ENCODE data around the gene OGT.

DNA sequence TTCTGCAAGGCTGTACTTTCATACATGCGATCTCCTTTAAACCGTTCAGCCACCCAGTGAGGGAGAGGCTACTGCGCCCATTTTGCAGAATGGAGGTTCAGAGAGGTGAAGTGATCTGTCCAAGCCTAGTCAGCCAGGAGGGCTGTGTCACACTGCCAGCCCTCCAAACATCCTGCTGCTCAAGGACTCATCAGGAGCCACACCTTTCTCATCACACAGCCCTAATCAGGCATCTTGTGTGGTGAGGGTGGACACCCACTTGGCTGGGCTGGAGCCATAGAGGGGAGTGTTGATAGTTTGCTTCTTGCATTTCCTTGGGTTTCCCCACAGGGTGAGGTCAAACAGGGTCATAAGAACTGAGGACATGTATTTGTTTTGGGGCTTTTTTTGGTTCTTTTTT is 90.8 kb downstream of the OGT start:
- TF ChIP-seq, protein P1, sequence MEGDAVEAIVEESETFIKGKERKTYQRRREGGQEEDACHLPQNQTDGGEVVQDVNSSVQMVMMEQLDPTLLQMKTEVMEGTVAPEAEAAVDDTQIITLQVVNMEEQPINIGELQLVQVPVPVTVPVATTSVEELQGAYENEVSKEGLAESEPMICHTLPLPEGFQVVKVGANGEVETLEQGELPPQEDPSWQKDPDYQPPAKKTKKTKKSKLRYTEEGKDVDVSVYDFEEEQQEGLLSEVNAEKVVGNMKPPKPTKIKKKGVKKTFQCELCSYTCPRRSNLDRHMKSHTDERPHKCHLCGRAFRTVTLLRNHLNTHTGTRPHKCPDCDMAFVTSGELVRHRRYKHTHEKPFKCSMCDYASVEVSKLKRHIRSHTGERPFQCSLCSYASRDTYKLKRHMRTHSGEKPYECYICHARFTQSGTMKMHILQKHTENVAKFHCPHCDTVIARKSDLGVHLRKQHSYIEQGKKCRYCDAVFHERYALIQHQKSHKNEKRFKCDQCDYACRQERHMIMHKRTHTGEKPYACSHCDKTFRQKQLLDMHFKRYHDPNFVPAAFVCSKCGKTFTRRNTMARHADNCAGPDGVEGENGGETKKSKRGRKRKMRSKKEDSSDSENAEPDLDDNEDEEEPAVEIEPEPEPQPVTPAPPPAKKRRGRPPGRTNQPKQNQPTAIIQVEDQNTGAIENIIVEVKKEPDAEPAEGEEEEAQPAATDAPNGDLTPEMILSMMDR (IDR thresholded peaks at IDR 0.05), result no peak
- TF ChIP-seq POLR2A (IDR thresholded peaks at IDR 0.05), result no peak
